OCI-LY1 (cell line): ENCODE results near the gene SRD5A3.
A peak's percentile ranks its signal among the peaks of the same experiment; 100 is the strongest.

Experiments
- H2AFZ ChIP-seq: fragments of 200-600 bp; sonication (generic), shearing (Covaris generic); 2 replicates; pipeline ENCODE4 v1.6.0; 2014; ENCODE audit warnings: antibody characterized with exemption, mild to moderate bottlenecking, low read length
- H3F3A ChIP-seq: fragments of 200-600 bp; sonication (generic), shearing (Covaris generic); 2 replicates; pipeline ENCODE4 v1.6.0; 2014; ENCODE audit warnings: mild to moderate bottlenecking, antibody characterized with exemption, low read length, moderate library complexity; ENCODE audit not compliant: insufficient read depth
- H3K27ac ChIP-seq: fragments of 200-600 bp; sonication (generic); 2 replicates; pipeline ENCODE4 v1.5.1; 2014; ENCODE audit warnings: low read length, mixed run types, mild to moderate bottlenecking, low read depth; ENCODE audit not compliant: poor library complexity, severe bottlenecking
- H3K27me3 ChIP-seq: fragments of 200-600 bp; sonication (generic); 2 replicates; pipeline ENCODE4 v1.6.0; 2014; ENCODE audit warnings: antibody characterized with exemption, mild to moderate bottlenecking, low read length, moderate library complexity; ENCODE audit not compliant: insufficient read depth
- H3K36me3 ChIP-seq: fragments of 200-600 bp; sonication (generic); 2 replicates; pipeline ENCODE4 v1.6.1; 2014; ENCODE audit warnings: mild to moderate bottlenecking, antibody characterized with exemption, low read length, moderate library complexity, mixed read lengths; ENCODE audit not compliant: insufficient read depth
- H3K4me1 ChIP-seq: fragments of 200-600 bp; sonication (generic); 2 replicates; pipeline ENCODE4 v1.5.1; 2014; ENCODE audit warnings: mild to moderate bottlenecking, low read length, moderate library complexity; ENCODE audit not compliant: insufficient read depth, severe bottlenecking
- H3K4me2 ChIP-seq: fragments of 200-600 bp; sonication (generic), shearing (Covaris generic); 2 replicates; pipeline ENCODE4 v1.6.1; 2014; ENCODE audit warnings: low read length
- H3K4me3 ChIP-seq: fragments of 200-600 bp; sonication (generic); 2 replicates; pipeline ENCODE4 v1.5.1; 2014; ENCODE audit warnings: low read length, low read depth, mild to moderate bottlenecking, mixed read lengths; ENCODE audit not compliant: poor library complexity, severe bottlenecking
- H3K79me2 ChIP-seq: fragments of 200-600 bp; shearing (Covaris generic); 2 replicates; pipeline ENCODE4 v1.6.1; 2016; ENCODE audit warnings: mixed run types, low read length, mixed read lengths; ENCODE audit not compliant: insufficient read depth
- H3K9ac ChIP-seq: fragments of 200-600 bp; sonication (generic), shearing (Covaris generic); 2 replicates; pipeline ENCODE4 v1.6.1; 2014; ENCODE audit warnings: mild to moderate bottlenecking, low read length, mixed read lengths
- H3K9me2 ChIP-seq: fragments of 200-600 bp; sonication (generic), shearing (Covaris generic); 2 replicates; pipeline ENCODE4 v1.6.1; 2014; ENCODE audit warnings: low read depth, mild to moderate bottlenecking, low read length, mixed read lengths
- H3K9me3 ChIP-seq: fragments of 200-600 bp; shearing (Covaris generic); 2 replicates; pipeline ENCODE4 v1.6.1; 2014; ENCODE audit warnings: low read length, mixed read lengths
- H4K20me1 ChIP-seq: fragments of 200-600 bp; sonication (generic), shearing (Covaris generic); 2 replicates; pipeline ENCODE4 v1.6.0; 2016; ENCODE audit warnings: mild to moderate bottlenecking, low read length; ENCODE audit not compliant: insufficient read depth
- EZH2 ChIP-seq: fragments of 200-600 bp; sonication (generic), shearing (Covaris generic); IDR thresholded peaks from 2 replicates; pipeline ENCODE4 v1.8.0; 2017; ENCODE audit warnings: borderline replicate concordance, mixed run types, mild to moderate bottlenecking, antibody characterized with exemption, low read length, moderate library complexity, mixed read lengths
- TF ChIP-seq, protein P1 (sequence below): fragments of 200-600 bp; sonication (generic), shearing (Covaris generic); IDR thresholded peaks from 2 replicates; pipeline ENCODE4 v1.5.1; 2017; ENCODE audit warnings: mild to moderate bottlenecking, antibody characterized with exemption, low read length, moderate library complexity, mixed read lengths

Gene SRD5A3

DNA sequence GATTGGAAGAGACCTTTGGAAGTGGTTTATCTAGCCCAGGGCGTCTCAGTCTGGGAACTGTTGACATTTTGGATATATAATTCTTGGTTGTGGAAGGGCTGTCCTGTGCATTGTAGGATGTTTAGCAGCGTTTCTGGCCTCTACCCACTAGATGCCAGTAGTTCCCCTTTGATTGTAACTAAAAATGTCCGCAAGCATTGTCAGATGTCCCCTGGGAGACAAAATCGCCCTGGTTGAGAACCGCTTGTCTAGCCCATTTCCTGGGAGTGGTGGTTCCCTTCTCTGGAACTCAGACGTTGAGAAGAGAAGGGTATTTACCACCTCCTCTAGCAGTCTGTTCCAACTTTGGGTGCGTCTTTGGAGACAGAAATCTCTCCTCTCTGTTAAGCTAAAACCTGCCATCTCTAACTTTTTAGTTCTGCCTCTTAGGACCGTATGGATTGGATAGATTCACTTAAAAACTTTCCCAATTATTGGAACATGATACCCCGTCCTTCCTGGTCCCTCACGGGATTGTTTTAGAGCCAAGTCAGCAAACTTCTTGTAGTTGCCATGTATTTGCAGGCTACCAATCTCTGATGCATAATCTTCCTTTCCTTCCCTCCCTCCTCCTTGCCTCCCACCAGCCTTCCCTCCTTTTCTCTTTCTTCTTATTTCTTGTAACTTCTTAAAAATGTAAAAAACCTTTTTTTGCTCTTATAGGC, 63.6 kb downstream of the SRD5A3 start:
- TF ChIP-seq, protein P1, sequence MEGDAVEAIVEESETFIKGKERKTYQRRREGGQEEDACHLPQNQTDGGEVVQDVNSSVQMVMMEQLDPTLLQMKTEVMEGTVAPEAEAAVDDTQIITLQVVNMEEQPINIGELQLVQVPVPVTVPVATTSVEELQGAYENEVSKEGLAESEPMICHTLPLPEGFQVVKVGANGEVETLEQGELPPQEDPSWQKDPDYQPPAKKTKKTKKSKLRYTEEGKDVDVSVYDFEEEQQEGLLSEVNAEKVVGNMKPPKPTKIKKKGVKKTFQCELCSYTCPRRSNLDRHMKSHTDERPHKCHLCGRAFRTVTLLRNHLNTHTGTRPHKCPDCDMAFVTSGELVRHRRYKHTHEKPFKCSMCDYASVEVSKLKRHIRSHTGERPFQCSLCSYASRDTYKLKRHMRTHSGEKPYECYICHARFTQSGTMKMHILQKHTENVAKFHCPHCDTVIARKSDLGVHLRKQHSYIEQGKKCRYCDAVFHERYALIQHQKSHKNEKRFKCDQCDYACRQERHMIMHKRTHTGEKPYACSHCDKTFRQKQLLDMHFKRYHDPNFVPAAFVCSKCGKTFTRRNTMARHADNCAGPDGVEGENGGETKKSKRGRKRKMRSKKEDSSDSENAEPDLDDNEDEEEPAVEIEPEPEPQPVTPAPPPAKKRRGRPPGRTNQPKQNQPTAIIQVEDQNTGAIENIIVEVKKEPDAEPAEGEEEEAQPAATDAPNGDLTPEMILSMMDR: peak; percentile 53
- TF ChIP-seq EZH2: no peak
- peaks cover 4% of the 10 kb centered on the region; the same call in 1 of the 2 replicates for H4K20me1 ChIP-seq
- H3K9me3 ChIP-seq: no peaks in the 10 kb centered on the region
- no peaks in the 10 kb centered on the region for H3K9me2 ChIP-seq
- no peak overlapping the region for H3K4me3 ChIP-seq
- H3K9ac ChIP-seq: no peak overlapping the region
- no peak overlapping the region for H2AFZ ChIP-seq
- H3K36me3 ChIP-seq: peaks cover 56% of the 10 kb centered on the region
- peaks cover 70% of the 10 kb centered on the region for H3K79me2 ChIP-seq
- H3K4me2 ChIP-seq: peak overlapping the region; percentile 30; the same call in 1 of the 2 replicates
- H3K4me1 ChIP-seq: peaks cover 26% of the 10 kb centered on the region
- peaks cover 4% of the 10 kb centered on the region; the same call in 1 of the 2 replicates for H3F3A ChIP-seq
- H3K27me3 ChIP-seq: no peaks in the 10 kb centered on the region
- peak overlapping the region; percentile 23 for H3K27ac ChIP-seq

- Histone ChIP-seq H3K27ac (no peak overlapping the region), H3K4me3 (no peak overlapping the region), H3K4me2 (no peak overlapping the region), H3K9me2 (no peaks in the 10 kb centered on the region), H3K9ac (no peak overlapping the region), H3F3A (peaks cover 4% of the 10 kb centered on the region; the same call in 1 of the 2 replicates), H4K20me1 (peaks cover 4% of the 10 kb centered on the region; the same call in 1 of the 2 replicates), H3K4me1 (peaks cover 26% of the 10 kb centered on the region), H2AFZ (no peak overlapping the region), H3K9me3 (no peaks in the 10 kb centered on the region), H3K27me3 (no peaks in the 10 kb centered on the region), H3K36me3 (peaks cover 56% of the 10 kb centered on the region), H3K79me2 (peaks cover 62% of the 10 kb centered on the region)
- no peak for TF ChIP-seq EZH2
- TF ChIP-seq, protein P1: no peak
Observed at GRCh38 chr4:55410431-55410830, 64.4 kb downstream of the SRD5A3 start.

GRCh38 chr4:55411621-55412020, 65.6 kb downstream of the SRD5A3 start:
- Histone ChIP-seq H3K27ac (no peak overlapping the region), H3K4me1 (peaks cover 26% of the 10 kb centered on the region), H3K4me2 (no peak overlapping the region), H3K9me3 (no peaks in the 10 kb centered on the region), H2AFZ (no peak overlapping the region), H3K9ac (no peak overlapping the region), H3K36me3 (peaks cover 55% of the 10 kb centered on the region), H3K27me3 (no peaks in the 10 kb centered on the region), H3K79me2 (peaks cover 51% of the 10 kb centered on the region), H4K20me1 (peaks cover 4% of the 10 kb centered on the region; the same call in 1 of the 2 replicates), H3K4me3 (no peak overlapping the region), H3F3A (no peaks in the 10 kb centered on the region), H3K9me2 (no peaks in the 10 kb centered on the region)
- TF ChIP-seq EZH2: no peak
- TF ChIP-seq, protein P1: no peak
